ENCODE measurements around the gene GPI.

GPI gene

DNA sequence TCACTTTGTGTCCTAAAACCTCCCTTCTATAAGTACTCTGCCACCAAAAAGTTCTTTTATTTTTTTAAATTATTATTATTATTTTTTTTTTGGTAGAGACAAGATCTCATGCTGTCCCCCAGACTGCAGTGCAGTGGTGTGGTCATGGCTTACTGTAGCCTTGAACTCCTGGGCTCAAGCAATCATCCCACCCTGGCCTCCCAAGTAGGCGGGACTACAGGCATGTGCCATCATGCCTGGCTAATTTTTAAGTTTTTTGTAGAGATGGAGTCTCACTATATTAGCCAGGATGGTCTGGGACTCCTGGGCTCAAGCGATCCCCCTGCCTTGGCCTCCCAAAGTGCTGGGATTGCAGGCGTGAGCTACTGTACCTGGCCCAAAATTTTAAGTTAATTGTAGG lies 29.1 kb upstream of the GPI start:
- no peak for TF ChIP-seq EGR1 (IDR thresholded peaks at IDR 0.05)
- no peak for TF ChIP-seq YY1 (IDR thresholded peaks at IDR 0.05; ENCODE audit: low read depth)
- TF ChIP-seq, protein P1, sequence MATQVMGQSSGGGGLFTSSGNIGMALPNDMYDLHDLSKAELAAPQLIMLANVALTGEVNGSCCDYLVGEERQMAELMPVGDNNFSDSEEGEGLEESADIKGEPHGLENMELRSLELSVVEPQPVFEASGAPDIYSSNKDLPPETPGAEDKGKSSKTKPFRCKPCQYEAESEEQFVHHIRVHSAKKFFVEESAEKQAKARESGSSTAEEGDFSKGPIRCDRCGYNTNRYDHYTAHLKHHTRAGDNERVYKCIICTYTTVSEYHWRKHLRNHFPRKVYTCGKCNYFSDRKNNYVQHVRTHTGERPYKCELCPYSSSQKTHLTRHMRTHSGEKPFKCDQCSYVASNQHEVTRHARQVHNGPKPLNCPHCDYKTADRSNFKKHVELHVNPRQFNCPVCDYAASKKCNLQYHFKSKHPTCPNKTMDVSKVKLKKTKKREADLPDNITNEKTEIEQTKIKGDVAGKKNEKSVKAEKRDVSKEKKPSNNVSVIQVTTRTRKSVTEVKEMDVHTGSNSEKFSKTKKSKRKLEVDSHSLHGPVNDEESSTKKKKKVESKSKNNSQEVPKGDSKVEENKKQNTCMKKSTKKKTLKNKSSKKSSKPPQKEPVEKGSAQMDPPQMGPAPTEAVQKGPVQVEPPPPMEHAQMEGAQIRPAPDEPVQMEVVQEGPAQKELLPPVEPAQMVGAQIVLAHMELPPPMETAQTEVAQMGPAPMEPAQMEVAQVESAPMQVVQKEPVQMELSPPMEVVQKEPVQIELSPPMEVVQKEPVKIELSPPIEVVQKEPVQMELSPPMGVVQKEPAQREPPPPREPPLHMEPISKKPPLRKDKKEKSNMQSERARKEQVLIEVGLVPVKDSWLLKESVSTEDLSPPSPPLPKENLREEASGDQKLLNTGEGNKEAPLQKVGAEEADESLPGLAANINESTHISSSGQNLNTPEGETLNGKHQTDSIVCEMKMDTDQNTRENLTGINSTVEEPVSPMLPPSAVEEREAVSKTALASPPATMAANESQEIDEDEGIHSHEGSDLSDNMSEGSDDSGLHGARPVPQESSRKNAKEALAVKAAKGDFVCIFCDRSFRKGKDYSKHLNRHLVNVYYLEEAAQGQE (IDR thresholded peaks at IDR 0.05; ENCODE audit: low read depth): no peak
- TF ChIP-seq RAD21 (IDR thresholded peaks at IDR 0.05; ENCODE audit: low read depth): no peak
- no peak for TF ChIP-seq EP300 (IDR thresholded peaks at IDR 0.05; ENCODE audit: borderline replicate concordance)
- TF ChIP-seq TEAD4 (IDR thresholded peaks at IDR 0.05): no peak
- no peak for TF ChIP-seq TCF12 (IDR thresholded peaks at IDR 0.05; ENCODE audit: low read depth)
- no peak for TF ChIP-seq ZBTB7A (IDR thresholded peaks at IDR 0.05; ENCODE audit: low read depth)
- no peak for TF ChIP-seq TAF1 (IDR thresholded peaks at IDR 0.05; ENCODE audit: low read depth)
- TF ChIP-seq, protein P2, sequence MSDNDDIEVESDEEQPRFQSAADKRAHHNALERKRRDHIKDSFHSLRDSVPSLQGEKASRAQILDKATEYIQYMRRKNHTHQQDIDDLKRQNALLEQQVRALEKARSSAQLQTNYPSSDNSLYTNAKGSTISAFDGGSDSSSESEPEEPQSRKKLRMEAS (IDR thresholded peaks at IDR 0.05): no peak
- no peak for TF ChIP-seq FOXM1 (IDR thresholded peaks at IDR 0.05; ENCODE audit: borderline replicate concordance, low read depth)
- TF ChIP-seq, protein P3, sequence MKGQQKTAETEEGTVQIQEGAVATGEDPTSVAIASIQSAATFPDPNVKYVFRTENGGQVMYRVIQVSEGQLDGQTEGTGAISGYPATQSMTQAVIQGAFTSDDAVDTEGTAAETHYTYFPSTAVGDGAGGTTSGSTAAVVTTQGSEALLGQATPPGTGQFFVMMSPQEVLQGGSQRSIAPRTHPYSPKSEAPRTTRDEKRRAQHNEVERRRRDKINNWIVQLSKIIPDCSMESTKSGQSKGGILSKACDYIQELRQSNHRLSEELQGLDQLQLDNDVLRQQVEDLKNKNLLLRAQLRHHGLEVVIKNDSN (IDR thresholded peaks at IDR 0.05): no peak
- TF ChIP-seq NFIC (IDR thresholded peaks at IDR 0.05): no peak
- TF ChIP-seq CREB1 (IDR thresholded peaks at IDR 0.05; ENCODE audit: low read depth): no peak
- no peak for TF ChIP-seq CEBPB (IDR thresholded peaks at IDR 0.05)

DNA sequence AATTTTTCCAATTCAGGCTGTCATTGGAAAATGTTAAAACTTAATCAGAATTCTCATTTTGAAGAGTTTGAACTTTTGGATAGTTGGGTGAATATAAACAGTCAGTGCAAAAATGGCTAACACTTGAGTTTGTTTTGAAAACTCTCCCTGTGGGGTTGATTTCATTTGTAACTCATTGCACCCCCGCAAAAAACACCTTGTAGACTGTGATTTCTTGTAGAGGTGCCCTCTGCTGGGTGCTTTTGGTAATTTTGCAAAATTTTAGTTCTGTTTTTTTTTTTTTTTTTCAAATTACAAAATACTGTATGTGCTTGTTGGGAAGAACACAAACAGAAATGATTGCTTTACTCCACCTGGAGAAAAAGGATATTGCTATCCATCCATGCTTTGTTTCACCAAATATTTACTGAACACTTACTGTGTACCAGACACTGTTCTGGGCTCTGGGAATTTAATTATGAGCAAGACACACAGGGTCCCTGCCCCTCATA lies 28.2 kb upstream of the GPI start:
- TF ChIP-seq RAD21 (IDR thresholded peaks at IDR 0.05; ENCODE audit: low read depth) (peak; percentile 50), CEBPB (IDR thresholded peaks at IDR 0.05) (no peak)

DNA sequence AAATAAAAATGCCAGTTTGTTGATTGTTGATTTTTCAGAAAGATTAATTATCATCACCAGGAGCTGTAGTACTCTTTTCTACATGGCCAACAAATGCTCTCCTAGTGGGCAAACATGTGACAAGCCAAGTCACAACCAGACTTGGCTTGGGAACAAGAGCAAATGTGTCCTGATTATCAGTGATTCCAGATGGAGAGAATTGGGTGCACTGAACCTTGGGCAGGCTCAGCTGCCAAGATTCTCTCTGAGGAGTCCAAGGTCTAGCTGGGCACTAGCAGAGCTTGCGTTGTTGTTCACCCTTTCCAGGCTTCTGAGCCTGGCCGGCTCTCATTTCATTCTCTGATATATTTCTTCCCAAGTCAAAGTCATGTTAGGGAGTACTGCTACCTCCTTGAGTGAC lies 27.3 kb upstream of the GPI start:
- TF ChIP-seq, protein P1 (IDR thresholded peaks at IDR 0.05; ENCODE audit: low read depth): no peak
- no peak for TF ChIP-seq RAD21 (IDR thresholded peaks at IDR 0.05; ENCODE audit: low read depth)
- no peak for TF ChIP-seq NFIC (IDR thresholded peaks at IDR 0.05)

DNA sequence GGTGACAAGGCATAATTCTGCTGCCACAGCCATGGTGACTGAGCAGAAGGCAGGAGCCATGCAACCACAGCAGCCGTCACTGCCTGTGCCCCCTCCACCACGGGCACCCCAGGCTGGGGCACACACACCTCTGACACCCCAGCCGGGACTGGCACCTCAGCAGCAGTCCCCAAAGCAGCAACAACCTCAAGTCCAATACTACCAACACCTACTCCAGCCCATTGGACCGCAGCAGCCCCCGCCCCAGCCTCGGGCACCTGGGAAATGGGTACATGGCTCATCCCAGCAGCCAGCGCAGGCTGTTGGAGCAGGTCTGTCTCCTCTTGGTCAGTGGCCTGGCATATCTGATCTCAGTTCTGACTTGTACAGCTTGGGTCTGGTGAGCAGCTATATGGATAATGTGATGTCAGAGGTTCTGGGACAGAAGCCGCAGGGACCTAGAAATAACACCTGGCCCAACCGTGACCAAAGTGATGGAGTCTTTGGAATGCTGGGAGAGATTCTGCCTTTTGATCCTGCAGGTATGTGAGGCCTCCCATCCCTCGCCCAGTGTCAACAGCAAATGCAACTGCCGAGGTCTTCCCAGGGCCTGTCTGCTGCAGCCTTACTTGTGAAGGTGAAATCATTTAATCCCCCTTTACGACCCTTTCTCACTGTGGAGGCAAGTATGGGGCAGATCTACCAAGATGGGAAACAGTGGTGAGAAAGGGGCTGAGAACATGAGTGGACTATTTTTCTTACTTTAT lies 22.9 kb upstream of the GPI start:
- no peak for TF ChIP-seq EGR1 (IDR thresholded peaks at IDR 0.05)

DNA sequence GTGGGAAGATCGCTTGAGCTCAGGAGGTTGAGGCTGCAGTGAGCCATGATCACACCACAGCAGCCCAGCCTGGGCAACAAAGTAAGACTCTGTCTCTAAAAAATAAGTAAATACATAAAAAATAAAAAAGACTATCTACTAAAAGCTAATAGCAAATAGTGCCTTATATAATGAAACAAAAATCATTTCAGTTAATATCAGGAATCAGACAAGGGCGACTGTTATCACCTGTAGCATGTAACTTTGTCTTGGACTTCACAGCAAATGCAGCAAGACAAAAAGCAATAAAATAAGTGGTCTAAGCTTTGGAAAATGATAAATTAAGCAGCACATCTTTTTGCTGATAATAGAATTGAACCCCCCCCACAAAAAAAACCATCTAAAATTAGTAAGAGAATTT lies 21.2 kb upstream of the GPI start:
- TF ChIP-seq FOXM1 (IDR thresholded peaks at IDR 0.05; ENCODE audit: borderline replicate concordance, low read depth) (no peak), YY1 (IDR thresholded peaks at IDR 0.05; ENCODE audit: low read depth) (no peak), TEAD4 (IDR thresholded peaks at IDR 0.05) (no peak), CEBPB (IDR thresholded peaks at IDR 0.05) (no peak), TAF1 (IDR thresholded peaks at IDR 0.05; ENCODE audit: low read depth) (no peak), NFIC (IDR thresholded peaks at IDR 0.05) (no peak), TCF12 (IDR thresholded peaks at IDR 0.05; ENCODE audit: low read depth) (no peak), ZBTB7A (IDR thresholded peaks at IDR 0.05; ENCODE audit: low read depth) (no peak), CREB1 (IDR thresholded peaks at IDR 0.05; ENCODE audit: low read depth) (no peak), EGR1 (IDR thresholded peaks at IDR 0.05) (no peak), RAD21 (IDR thresholded peaks at IDR 0.05; ENCODE audit: low read depth) (no peak), EP300 (IDR thresholded peaks at IDR 0.05; ENCODE audit: borderline replicate concordance) (no peak)
- TF ChIP-seq, protein P3 (IDR thresholded peaks at IDR 0.05): no peak
- TF ChIP-seq, protein P2 (IDR thresholded peaks at IDR 0.05): no peak
- TF ChIP-seq, protein P1 (IDR thresholded peaks at IDR 0.05; ENCODE audit: low read depth): no peak
